ENCODE data around the gene SOSTDC1.

The SOSTDC1 gene

DNA sequence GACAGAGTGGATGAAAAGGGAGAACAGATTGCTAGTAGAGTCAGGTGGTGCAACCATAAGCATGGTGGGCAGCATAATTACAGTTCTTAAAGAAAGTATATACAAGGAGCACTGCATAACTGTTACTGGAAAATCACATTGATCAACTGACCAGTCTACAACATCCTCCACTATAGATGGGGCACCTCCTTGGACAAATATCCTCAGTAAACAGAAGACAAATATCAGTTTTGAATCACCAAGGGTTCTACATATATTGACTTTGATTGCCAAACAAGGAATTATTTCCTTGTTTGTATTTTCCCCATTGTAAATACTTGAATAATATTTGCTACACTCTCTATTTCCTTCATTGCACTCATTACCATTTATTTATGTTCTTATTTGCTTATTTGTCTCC lies 26.6 kb downstream of the SOSTDC1 start:
- no peak for FAIRE-seq
- no peak for TF ChIP-seq POLR2A (IDR thresholded peaks at IDR 0.05; ENCODE audit: low read depth, low read length)

DNA sequence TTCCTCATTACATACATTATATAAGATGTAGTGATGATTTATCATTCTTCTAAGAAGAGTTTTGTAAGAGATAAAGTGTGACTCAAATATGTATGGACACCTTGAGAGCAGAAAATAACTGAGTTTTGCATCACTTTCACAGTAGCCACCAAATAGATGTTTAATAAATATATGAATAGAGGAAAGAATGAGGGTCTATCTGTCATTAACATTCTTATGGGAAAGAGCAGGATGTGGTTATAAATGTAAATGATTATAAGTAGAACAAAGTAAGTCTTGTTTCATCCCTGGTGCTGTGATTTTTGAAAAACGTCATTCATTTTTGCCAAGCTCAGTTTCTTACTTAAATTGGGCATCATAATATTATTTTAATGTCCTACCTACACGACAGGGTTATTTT lies 29.2 kb downstream of the SOSTDC1 start:
- FAIRE-seq (no peak), DNase-seq (ENCODE audit: insufficient read length, low spot score) (no peak)
- TF ChIP-seq POLR2A (IDR thresholded peaks at IDR 0.05; ENCODE audit: low read depth, low read length) = no peak

More for the DNA sequence above, 26.6 kb downstream of the SOSTDC1 start:
- no peak for DNase-seq (ENCODE audit: insufficient read length, low spot score)

DNA sequence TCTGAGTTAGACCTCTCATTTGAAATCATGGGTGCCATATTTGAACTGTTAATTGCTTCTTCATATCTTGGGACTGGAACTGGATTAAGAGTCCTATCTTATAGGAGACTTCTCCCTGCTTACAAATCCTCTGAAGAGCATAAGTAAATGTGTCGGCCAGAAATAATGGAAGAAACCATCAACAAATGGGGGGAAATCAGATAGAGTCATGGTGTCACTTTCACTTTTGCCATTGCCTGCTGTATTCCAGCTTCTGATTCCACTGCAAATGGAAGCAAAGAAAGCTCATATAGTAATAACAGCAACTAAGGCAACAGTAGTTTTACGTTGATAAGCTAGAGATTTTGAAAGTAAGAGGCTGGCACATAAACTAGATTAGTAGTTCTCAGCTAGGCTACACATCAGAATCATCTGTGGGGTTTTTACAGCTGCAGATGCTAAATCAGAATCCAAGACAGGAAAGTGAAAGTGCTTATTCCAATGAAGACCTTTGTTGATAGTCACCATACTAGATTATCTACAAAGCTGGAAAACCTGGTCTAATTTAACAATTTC lies 31.9 kb downstream of the SOSTDC1 start:
- DNase-seq (ENCODE audit: insufficient read length, low spot score) (no peak), FAIRE-seq (no peak)
- no peak for TF ChIP-seq POLR2A (IDR thresholded peaks at IDR 0.05; ENCODE audit: low read depth, low read length)

DNA sequence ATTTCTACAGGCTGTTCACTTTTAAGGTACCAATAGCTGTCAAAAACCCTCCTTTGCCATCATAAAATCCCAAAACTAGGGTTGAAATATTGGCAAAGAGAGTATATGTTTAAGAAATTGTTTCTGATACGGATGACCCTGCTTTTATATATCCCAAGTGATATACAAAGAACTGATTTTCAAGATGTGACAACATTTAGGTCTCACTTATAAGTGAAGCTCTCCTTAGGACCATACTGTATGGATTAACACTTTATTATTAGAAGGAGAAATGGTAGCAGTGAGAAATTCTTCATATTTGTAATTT lies 33.2 kb downstream of the SOSTDC1 start:
- no peak for FAIRE-seq
- no peak for TF ChIP-seq POLR2A (IDR thresholded peaks at IDR 0.05; ENCODE audit: low read depth, low read length)
- no peak for DNase-seq (ENCODE audit: insufficient read length, low spot score)

DNA sequence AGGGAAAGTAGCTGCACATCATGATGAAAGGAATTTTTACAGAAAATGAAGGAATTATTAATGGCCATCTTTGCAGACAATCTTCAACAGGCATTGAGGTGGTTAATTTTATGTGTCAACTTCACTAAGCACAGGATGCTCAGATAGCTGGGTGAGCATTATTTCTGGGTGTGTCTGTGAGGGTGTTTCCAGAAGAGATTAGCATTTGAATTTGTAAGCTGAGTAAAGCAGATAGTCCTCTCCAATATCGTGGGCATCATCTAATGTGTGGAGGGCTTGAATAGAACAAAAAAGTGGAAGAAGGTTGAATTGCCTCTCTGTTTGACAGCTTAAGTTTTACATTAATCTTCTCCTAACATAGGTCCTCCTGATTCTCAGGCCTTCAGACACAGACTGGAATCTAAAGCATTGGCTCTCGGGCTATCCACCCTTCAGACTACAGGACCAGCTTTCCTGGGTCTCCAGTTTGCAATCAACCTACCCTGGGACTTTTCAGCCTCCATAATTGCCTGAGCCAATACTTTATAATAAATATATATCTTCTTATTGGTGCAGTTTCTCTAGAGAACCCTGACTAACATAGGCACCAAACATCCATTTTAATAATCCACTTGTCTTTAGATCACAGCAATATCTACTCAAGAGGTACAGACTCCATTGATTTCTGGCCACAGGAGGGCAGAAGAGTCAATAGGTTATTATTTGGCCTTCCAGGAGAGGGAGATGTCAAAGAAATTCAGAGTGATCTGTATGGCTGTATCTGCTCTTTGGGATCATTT lies 33.7 kb downstream of the SOSTDC1 start:
- FAIRE-seq (peak; percentile 91), DNase-seq (ENCODE audit: insufficient read length, low spot score) (peak; percentile 17)
- TF ChIP-seq POLR2A (IDR thresholded peaks at IDR 0.05; ENCODE audit: low read depth, low read length) = no peak

DNA sequence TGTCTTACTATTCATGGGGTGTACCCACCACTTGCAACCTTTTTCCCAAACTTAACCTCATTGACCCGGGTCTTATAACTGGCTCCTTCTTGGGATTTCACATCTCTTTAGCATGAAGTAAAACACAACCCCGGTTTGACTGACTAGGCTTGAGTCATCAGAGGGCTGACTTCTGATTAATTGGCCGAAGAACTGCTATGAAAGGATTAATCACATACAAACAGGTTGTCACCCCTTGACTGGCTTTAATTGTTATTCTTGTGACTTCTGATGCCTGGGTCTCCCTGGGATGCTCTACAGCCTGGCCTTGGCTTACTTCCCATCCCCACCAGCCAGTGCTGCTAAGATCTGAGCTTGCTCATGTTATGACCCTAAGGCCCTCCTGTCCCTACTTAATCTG lies 35.4 kb downstream of the SOSTDC1 start:
- no peak for TF ChIP-seq POLR2A (IDR thresholded peaks at IDR 0.05; ENCODE audit: low read depth, low read length)
- no peak for DNase-seq (ENCODE audit: insufficient read length, low spot score)
- FAIRE-seq = peak; percentile 60

DNA sequence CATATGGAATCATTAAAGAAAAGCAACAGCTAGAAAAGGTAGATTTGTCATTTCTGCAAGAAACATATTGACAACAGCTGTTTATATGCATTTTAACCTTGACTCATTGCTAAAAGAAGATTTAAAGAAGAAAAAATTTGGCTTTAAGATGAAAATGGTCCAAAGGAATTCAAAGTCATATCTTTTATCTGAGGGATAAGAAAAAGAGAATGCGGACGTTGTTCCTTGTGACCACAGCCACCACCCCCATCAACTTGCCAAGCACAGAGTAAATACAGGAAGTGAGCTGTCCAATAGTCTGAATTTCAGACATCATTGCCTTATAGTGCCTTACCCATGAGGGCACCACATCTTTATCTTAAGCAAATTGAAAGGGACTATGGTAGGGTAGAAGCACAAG lies 36.9 kb downstream of the SOSTDC1 start:
- DNase-seq (ENCODE audit: insufficient read length, low spot score) (no peak), FAIRE-seq (peak; percentile 15)
- TF ChIP-seq POLR2A (IDR thresholded peaks at IDR 0.05; ENCODE audit: low read depth, low read length) = no peak

DNA sequence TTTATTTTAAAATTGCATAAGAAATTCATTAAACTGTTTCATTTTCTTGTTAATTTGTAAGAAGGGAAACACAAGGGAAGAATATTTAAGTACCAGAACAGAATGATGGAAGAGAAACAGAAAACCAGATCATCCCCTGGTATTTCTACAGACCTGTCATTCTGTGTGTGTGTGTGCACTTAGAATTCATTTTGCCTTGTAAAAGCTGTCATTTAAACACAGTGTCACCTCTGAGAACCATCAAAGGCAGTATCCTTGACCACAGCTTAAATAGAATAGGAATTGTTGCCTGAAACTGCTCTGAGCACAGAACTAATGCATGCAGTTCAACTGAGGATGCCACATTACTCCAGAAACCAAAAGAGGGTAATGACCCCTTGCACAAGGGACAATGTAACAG lies 37.4 kb downstream of the SOSTDC1 start:
- no peak for TF ChIP-seq POLR2A (IDR thresholded peaks at IDR 0.05; ENCODE audit: low read depth, low read length)
- peak; percentile 27 for FAIRE-seq

DNA sequence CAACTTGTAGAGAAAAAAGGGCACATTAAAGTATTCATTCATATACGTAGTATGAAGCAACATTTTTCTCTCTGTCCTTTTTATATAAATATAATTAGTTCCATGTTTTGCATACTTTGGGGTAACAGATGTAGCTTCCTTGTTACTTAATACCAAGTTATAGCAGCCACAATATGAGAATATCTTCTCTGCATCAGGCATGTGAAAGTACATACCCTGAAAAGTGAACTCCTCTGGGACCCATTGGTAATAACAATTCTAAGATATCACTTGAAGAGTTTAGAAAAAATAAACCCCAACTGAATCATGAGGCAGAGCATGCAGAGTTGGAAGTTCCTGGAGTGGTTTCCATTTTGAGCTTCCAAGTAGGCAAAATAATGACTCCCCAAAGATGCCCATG lies 41.8 kb downstream of the SOSTDC1 start:
- no peak for FAIRE-seq
- no peak for TF ChIP-seq POLR2A (IDR thresholded peaks at IDR 0.05; ENCODE audit: low read depth, low read length)
- DNase-seq (ENCODE audit: insufficient read length, low spot score) = no peak

More for the DNA sequence above, 37.4 kb downstream of the SOSTDC1 start:
- DNase-seq (ENCODE audit: insufficient read length, low spot score) = no peak

DNA sequence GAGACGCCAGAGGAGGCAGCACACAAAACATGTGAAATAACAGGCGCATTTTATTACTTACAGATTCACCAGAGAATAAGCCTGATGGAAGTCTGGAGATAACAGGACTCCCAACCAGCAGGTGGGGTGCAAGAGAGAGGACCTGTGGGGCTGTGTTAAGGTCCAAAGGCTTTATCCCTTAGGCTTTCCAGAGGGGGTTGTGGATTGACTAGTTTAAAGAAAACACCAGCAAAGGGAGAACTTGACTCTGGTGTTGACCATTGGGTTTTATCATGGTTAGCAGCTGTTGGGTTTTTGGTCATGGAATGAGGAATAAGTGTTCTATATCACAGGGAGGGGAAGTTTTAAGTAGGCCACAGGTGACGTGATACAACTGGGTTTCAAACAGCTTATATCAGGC lies 42.6 kb downstream of the SOSTDC1 start:
- TF ChIP-seq POLR2A (IDR thresholded peaks at IDR 0.05; ENCODE audit: low read depth, low read length) = no peak
- no peak for DNase-seq (ENCODE audit: insufficient read length, low spot score)
- no peak for FAIRE-seq

DNA sequence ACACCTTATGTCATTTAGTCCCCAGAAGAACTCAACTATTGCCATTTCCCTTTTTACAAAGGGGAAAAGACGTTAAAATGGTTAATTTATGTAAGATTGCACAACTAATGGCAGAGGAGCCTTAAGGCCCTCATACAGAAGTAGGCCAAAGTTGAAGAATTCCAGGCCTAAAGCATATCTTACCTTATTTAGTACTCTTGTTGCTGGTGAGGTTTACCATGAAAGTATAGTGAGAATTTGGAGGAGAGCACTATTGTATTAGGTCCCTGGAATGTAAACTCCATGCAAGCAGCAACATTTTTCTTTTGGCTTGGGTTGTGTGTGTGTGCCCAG lies 43.5 kb downstream of the SOSTDC1 start:
- no peak for TF ChIP-seq POLR2A (IDR thresholded peaks at IDR 0.05; ENCODE audit: low read depth, low read length)
- no peak for DNase-seq (ENCODE audit: insufficient read length, low spot score)
- FAIRE-seq = no peak

DNA sequence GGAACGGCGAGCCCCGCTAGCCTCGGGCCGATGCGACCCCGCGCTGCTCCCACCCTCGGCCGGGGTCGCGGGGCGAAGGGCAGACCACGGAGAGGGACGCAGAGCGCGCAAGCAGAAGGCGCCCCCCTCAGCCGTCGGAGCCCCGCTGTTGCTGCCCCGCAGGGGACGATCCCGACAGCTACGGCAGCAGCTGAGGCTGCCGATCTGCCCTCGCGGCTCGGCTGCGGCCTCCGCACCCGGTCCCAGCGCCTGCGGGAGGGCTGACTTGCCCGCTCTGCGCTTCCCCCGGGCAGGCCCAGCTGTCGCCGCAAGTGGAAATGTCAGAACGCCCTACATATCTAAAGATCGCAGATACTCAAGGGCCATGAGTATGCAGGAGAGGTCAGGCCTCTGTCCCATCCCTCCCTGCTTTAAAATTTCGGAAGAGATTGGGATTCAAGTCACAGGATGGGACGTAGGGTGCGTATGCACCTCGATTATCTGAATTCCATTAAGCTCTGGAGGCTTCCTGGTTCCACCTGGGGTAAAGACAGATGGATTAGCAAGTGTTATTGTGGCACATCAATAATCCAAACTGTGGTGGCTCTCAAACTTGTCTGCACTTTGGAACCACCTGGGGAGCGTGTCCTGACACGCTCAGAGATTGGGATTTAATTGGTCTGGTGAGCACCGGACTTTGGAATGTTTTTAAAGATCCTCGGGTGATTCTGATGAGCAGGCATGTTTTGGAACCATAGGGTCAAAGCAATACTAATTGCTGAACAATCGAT lies 44.0 kb downstream of the SOSTDC1 start, which contains the start of gene CRPPA:
Gene CRPPA, minus strand, starts transcription at position 206 of the 770 bp plus-strand sequence. CDS start 216 bp downstream, outside the sequence.
- peak; percentile 61; the same call in 1 of the 2 replicates for TF ChIP-seq POLR2A (IDR thresholded peaks at IDR 0.05; ENCODE audit: low read depth, low read length)
- DNase-seq (ENCODE audit: insufficient read length, low spot score) = peak; percentile 27
- FAIRE-seq = no peak

DNA sequence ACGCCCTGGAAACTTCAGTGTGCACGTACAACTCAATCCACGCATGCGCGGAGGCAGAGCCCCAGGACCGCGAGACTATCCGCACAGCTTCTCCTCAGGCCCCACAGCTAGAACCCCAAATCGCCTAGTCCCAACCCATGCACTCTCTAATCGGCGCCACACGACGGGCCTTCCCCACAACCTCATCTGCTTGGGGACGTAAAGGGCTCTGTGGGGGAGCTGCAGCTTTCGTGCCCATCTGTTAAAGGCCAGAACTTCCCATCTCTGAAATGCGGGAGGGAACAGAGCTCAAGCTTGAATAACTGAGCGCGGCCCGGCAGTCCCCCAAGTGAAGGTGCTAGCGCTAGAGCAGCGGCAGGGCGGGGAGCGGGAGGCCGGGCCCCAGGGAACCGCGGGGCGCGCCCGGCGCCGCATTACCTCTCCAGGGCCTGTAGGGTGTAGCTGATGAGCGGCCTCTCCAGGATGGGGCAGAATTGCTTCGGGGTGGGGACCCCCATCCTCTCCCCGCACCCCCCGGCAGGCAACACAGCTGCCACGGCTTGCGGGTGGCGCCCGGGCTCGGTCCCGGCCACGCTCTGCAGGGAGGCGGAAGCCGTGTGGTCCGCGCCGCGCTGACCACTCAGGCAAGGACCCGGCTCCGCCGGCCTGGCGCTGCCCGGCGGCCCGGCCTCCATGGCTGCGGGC lies 44.7 kb downstream of the SOSTDC1 start:
- peak; percentile 91 for TF ChIP-seq POLR2A (IDR thresholded peaks at IDR 0.05; ENCODE audit: low read depth, low read length)
- DNase-seq (ENCODE audit: insufficient read length, low spot score) (peak; percentile 87), FAIRE-seq (peak; percentile 82)

DNA sequence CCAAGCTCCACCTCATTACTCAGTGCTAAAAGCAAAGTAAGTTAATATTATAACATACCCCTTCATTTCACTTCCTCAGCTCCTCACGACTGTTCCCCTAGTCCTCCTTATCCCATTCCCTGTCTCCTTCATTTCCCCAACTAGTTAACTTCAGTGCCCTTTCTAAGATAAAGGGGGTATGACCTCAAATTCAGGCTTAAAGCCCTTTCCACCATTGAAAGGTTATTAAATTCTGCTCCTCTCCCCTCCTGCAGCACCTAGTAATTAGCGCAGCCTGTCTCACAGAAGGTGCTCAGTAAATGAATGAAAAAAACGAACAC lies 45.2 kb downstream of the SOSTDC1 start:
- DNase-seq (ENCODE audit: insufficient read length, low spot score) (no peak), FAIRE-seq (no peak)
- no peak for TF ChIP-seq POLR2A (IDR thresholded peaks at IDR 0.05; ENCODE audit: low read depth, low read length)

All from H54 (cell line).